ENCODE data around the gene SLC15A5.

SLC15A5 gene

GRCh38 chr12:16229676-16230075 lies 47.8 kb downstream of the SLC15A5 start:
- Histone ChIP-seq H3K27me3 (replicated peaks; ENCODE audit: control insufficient read depth, insufficient read depth, low read length, poor library complexity, severe bottlenecking) (no peaks in the 10 kb centered on the region), H3K4me1 (ENCODE audit: control insufficient read depth, insufficient read depth, low read length, poor library complexity, severe bottlenecking) (no peaks in the 10 kb centered on the region), H3K36me3 (ENCODE audit: control insufficient read depth, insufficient read depth, low read length) (no peaks in the 10 kb centered on the region), H3K4me3 (ENCODE audit: insufficient read depth, low read depth, low read length, poor library complexity, severe bottlenecking) (no peak overlapping the region), H3K9me3 (ENCODE audit: control insufficient read depth, low read length) (no peaks in the 10 kb centered on the region), H3K27ac (ENCODE audit: insufficient read depth, low read length, poor library complexity, severe bottlenecking) (no peak overlapping the region)
- no peak for DNase-seq

GRCh38 chr12:16228067-16228466 lies 49.4 kb downstream of the SLC15A5 start:
- H3K27me3 ChIP-seq (replicated peaks; ENCODE audit: control insufficient read depth, insufficient read depth, low read length, poor library complexity, severe bottlenecking): no peaks in the 10 kb centered on the region
- H3K36me3 ChIP-seq (ENCODE audit: control insufficient read depth, insufficient read depth, low read length): no peaks in the 10 kb centered on the region
- H3K27ac ChIP-seq (ENCODE audit: insufficient read depth, low read length, poor library complexity, severe bottlenecking): no peak overlapping the region
- H3K4me3 ChIP-seq (ENCODE audit: insufficient read depth, low read depth, low read length, poor library complexity, severe bottlenecking): no peak overlapping the region
- DNase-seq: no peak
- no peaks in the 10 kb centered on the region for H3K9me3 ChIP-seq (ENCODE audit: control insufficient read depth, low read length)
- H3K4me1 ChIP-seq (ENCODE audit: control insufficient read depth, insufficient read depth, low read length, poor library complexity, severe bottlenecking): no peaks in the 10 kb centered on the region

- H3K36me3 ChIP-seq (ENCODE audit: control insufficient read depth, insufficient read depth, low read length): no peaks in the 10 kb centered on the region
- DNase-seq: no peak
- H3K4me1 ChIP-seq (ENCODE audit: control insufficient read depth, insufficient read depth, low read length, poor library complexity, severe bottlenecking): no peaks in the 10 kb centered on the region
- no peaks in the 10 kb centered on the region for H3K27me3 ChIP-seq (replicated peaks; ENCODE audit: control insufficient read depth, insufficient read depth, low read length, poor library complexity, severe bottlenecking)
- H3K9me3 ChIP-seq (ENCODE audit: control insufficient read depth, low read length): no peaks in the 10 kb centered on the region
- H3K4me3 ChIP-seq (ENCODE audit: insufficient read depth, low read depth, low read length, poor library complexity, severe bottlenecking): no peak overlapping the region
- H3K27ac ChIP-seq (ENCODE audit: insufficient read depth, low read length, poor library complexity, severe bottlenecking): no peak overlapping the region
Observed at GRCh38 chr12:16225692-16226091, 51.8 kb downstream of the SLC15A5 start.

- Histone ChIP-seq H3K4me3 (ENCODE audit: insufficient read depth, low read depth, low read length, poor library complexity, severe bottlenecking) (no peak overlapping the region), H3K27ac (ENCODE audit: insufficient read depth, low read length, poor library complexity, severe bottlenecking) (no peak overlapping the region), H3K4me1 (ENCODE audit: control insufficient read depth, insufficient read depth, low read length, poor library complexity, severe bottlenecking) (no peaks in the 10 kb centered on the region), H3K9me3 (ENCODE audit: control insufficient read depth, low read length) (no peaks in the 10 kb centered on the region), H3K36me3 (ENCODE audit: control insufficient read depth, insufficient read depth, low read length) (no peaks in the 10 kb centered on the region), H3K27me3 (replicated peaks; ENCODE audit: control insufficient read depth, insufficient read depth, low read length, poor library complexity, severe bottlenecking) (no peaks in the 10 kb centered on the region)
- DNase-seq: no peak
Observed at GRCh38 chr12:16224196-16224595, 53.3 kb downstream of the SLC15A5 start.

- H3K4me1 ChIP-seq (ENCODE audit: control insufficient read depth, insufficient read depth, low read length, poor library complexity, severe bottlenecking): no peaks in the 10 kb centered on the region
- no peaks in the 10 kb centered on the region for H3K27me3 ChIP-seq (replicated peaks; ENCODE audit: control insufficient read depth, insufficient read depth, low read length, poor library complexity, severe bottlenecking)
- no peak for DNase-seq
- H3K4me3 ChIP-seq (ENCODE audit: insufficient read depth, low read depth, low read length, poor library complexity, severe bottlenecking): no peak overlapping the region
- H3K27ac ChIP-seq (ENCODE audit: insufficient read depth, low read length, poor library complexity, severe bottlenecking): no peak overlapping the region
- no peaks in the 10 kb centered on the region for H3K36me3 ChIP-seq (ENCODE audit: control insufficient read depth, insufficient read depth, low read length)
- H3K9me3 ChIP-seq (ENCODE audit: control insufficient read depth, low read length): no peaks in the 10 kb centered on the region
Observed at GRCh38 chr12:16221776-16222175, 55.7 kb downstream of the SLC15A5 start.

GRCh38 chr12:16220120-16220519 lies 57.4 kb downstream of the SLC15A5 start:
- H3K27me3 ChIP-seq (replicated peaks; ENCODE audit: control insufficient read depth, insufficient read depth, low read length, poor library complexity, severe bottlenecking): no peaks in the 10 kb centered on the region
- no peaks in the 10 kb centered on the region for H3K9me3 ChIP-seq (ENCODE audit: control insufficient read depth, low read length)
- no peaks in the 10 kb centered on the region for H3K4me1 ChIP-seq (ENCODE audit: control insufficient read depth, insufficient read depth, low read length, poor library complexity, severe bottlenecking)
- H3K4me3 ChIP-seq (ENCODE audit: insufficient read depth, low read depth, low read length, poor library complexity, severe bottlenecking): no peak overlapping the region
- H3K27ac ChIP-seq (ENCODE audit: insufficient read depth, low read length, poor library complexity, severe bottlenecking): no peak overlapping the region
- no peak for DNase-seq
- H3K36me3 ChIP-seq (ENCODE audit: control insufficient read depth, insufficient read depth, low read length): no peaks in the 10 kb centered on the region

- no peaks in the 10 kb centered on the region for H3K9me3 ChIP-seq (ENCODE audit: control insufficient read depth, low read length)
- no peaks in the 10 kb centered on the region for H3K4me1 ChIP-seq (ENCODE audit: control insufficient read depth, insufficient read depth, low read length, poor library complexity, severe bottlenecking)
- H3K36me3 ChIP-seq (ENCODE audit: control insufficient read depth, insufficient read depth, low read length): no peaks in the 10 kb centered on the region
- H3K4me3 ChIP-seq (ENCODE audit: insufficient read depth, low read depth, low read length, poor library complexity, severe bottlenecking): no peak overlapping the region
- DNase-seq: no peak
- no peaks in the 10 kb centered on the region for H3K27me3 ChIP-seq (replicated peaks; ENCODE audit: control insufficient read depth, insufficient read depth, low read length, poor library complexity, severe bottlenecking)
- no peak overlapping the region for H3K27ac ChIP-seq (ENCODE audit: insufficient read depth, low read length, poor library complexity, severe bottlenecking)
Observed at GRCh38 chr12:16218934-16219751, 58.3 kb downstream of the SLC15A5 start.

GRCh38 chr12:16218234-16218633 lies 59.3 kb downstream of the SLC15A5 start:
- no peaks in the 10 kb centered on the region for H3K4me1 ChIP-seq (ENCODE audit: control insufficient read depth, insufficient read depth, low read length, poor library complexity, severe bottlenecking)
- no peak for DNase-seq
- H3K9me3 ChIP-seq (ENCODE audit: control insufficient read depth, low read length): no peaks in the 10 kb centered on the region
- H3K4me3 ChIP-seq (ENCODE audit: insufficient read depth, low read depth, low read length, poor library complexity, severe bottlenecking): no peak overlapping the region
- no peak overlapping the region for H3K27ac ChIP-seq (ENCODE audit: insufficient read depth, low read length, poor library complexity, severe bottlenecking)
- no peaks in the 10 kb centered on the region for H3K27me3 ChIP-seq (replicated peaks; ENCODE audit: control insufficient read depth, insufficient read depth, low read length, poor library complexity, severe bottlenecking)
- H3K36me3 ChIP-seq (ENCODE audit: control insufficient read depth, insufficient read depth, low read length): no peaks in the 10 kb centered on the region

GRCh38 chr12:16211731-16212130 lies 65.8 kb downstream of the SLC15A5 start:
- H3K4me1 ChIP-seq (ENCODE audit: control insufficient read depth, insufficient read depth, low read length, poor library complexity, severe bottlenecking): no peaks in the 10 kb centered on the region
- H3K36me3 ChIP-seq (ENCODE audit: control insufficient read depth, insufficient read depth, low read length): no peaks in the 10 kb centered on the region
- no peaks in the 10 kb centered on the region for H3K9me3 ChIP-seq (ENCODE audit: control insufficient read depth, low read length)
- H3K4me3 ChIP-seq (ENCODE audit: insufficient read depth, low read depth, low read length, poor library complexity, severe bottlenecking): no peak overlapping the region
- H3K27ac ChIP-seq (ENCODE audit: insufficient read depth, low read length, poor library complexity, severe bottlenecking): no peak overlapping the region
- no peak for DNase-seq
- no peaks in the 10 kb centered on the region for H3K27me3 ChIP-seq (replicated peaks; ENCODE audit: control insufficient read depth, insufficient read depth, low read length, poor library complexity, severe bottlenecking)

- Histone ChIP-seq H3K9me3 (ENCODE audit: control insufficient read depth, low read length) (no peaks in the 10 kb centered on the region), H3K4me1 (ENCODE audit: control insufficient read depth, insufficient read depth, low read length, poor library complexity, severe bottlenecking) (no peaks in the 10 kb centered on the region), H3K27me3 (replicated peaks; ENCODE audit: control insufficient read depth, insufficient read depth, low read length, poor library complexity, severe bottlenecking) (no peaks in the 10 kb centered on the region), H3K36me3 (ENCODE audit: control insufficient read depth, insufficient read depth, low read length) (no peaks in the 10 kb centered on the region), H3K27ac (ENCODE audit: insufficient read depth, low read length, poor library complexity, severe bottlenecking) (no peak overlapping the region), H3K4me3 (ENCODE audit: insufficient read depth, low read depth, low read length, poor library complexity, severe bottlenecking) (no peak overlapping the region)
- no peak for DNase-seq
Observed at GRCh38 chr12:16198884-16199283, 78.6 kb downstream of the SLC15A5 start.
